H9 (cell line): ENCODE measurements around the gene ATP2C1. TPM values are rescaled to one million over a fixed set of nuclear protein-coding genes. Genes with fewer than 3 reads are reported as not detected.

Experiments used
- DNase-seq: peaks from one replicate; pipeline ENCODE4 v3.0.0-alpha.2; 2017
- H2AFZ ChIP-seq: one replicate; pipeline ENCODE4 v1.6.1; 2013; ENCODE audit warnings: mild to moderate bottlenecking, low read length, control low read depth, moderate library complexity
- H2AK5ac ChIP-seq: 2 replicates; pipeline ENCODE4 v1.6.1; 2013; ENCODE audit warnings: low read length, control low read depth, mixed read lengths; ENCODE audit not compliant: insufficient read length
- H2BK120ac ChIP-seq: one replicate; pipeline ENCODE4 v1.6.1; 2013; ENCODE audit warnings: low read depth, mild to moderate bottlenecking, low read length, control low read depth, inconsistent platforms; ENCODE audit not compliant: poor library complexity, severe bottlenecking
- H2BK12ac ChIP-seq: 2 replicates; pipeline ENCODE4 v1.6.1; 2013; ENCODE audit warnings: low read length, control low read depth, mixed read lengths, low read depth; ENCODE audit not compliant: insufficient read length
- H2BK15ac ChIP-seq: 2 replicates; pipeline ENCODE4 v1.6.1; 2013; ENCODE audit warnings: low read depth, low read length, control low read depth
- H2BK20ac ChIP-seq: one replicate; pipeline ENCODE4 v1.6.1; 2013; ENCODE audit warnings: low read depth, mild to moderate bottlenecking, low read length, control low read depth, inconsistent platforms; ENCODE audit not compliant: poor library complexity, severe bottlenecking
- H2BK5ac ChIP-seq: 2 replicates; pipeline ENCODE4 v1.6.1; 2013; ENCODE audit warnings: low read length, control low read depth, mixed read lengths; ENCODE audit not compliant: insufficient read length
- H3K14ac ChIP-seq: 2 replicates; pipeline ENCODE4 v1.6.1; 2013; ENCODE audit warnings: low read length, control low read depth; ENCODE audit not compliant: insufficient read depth
- H3K18ac ChIP-seq: 2 replicates; pipeline ENCODE4 v1.6.1; 2013; ENCODE audit warnings: low read depth, mild to moderate bottlenecking, mixed read lengths, low read length, control low read depth; ENCODE audit not compliant: insufficient read length
- H3K23ac ChIP-seq: 2 replicates; pipeline ENCODE4 v1.6.1; 2013; ENCODE audit warnings: low read length, control low read depth, mixed read lengths, low read depth; ENCODE audit not compliant: insufficient read length
- H3K23me2 ChIP-seq: 2 replicates; pipeline ENCODE4 v1.6.1; 2013; ENCODE audit warnings: low read depth, mild to moderate bottlenecking, mixed read lengths, low read length, control low read depth; ENCODE audit not compliant: insufficient read length, poor library complexity, severe bottlenecking
- H3K27ac ChIP-seq: 2 replicates; pipeline ENCODE4 v1.5.1; 2013; ENCODE audit warnings: low read length, control low read depth, mixed read lengths, low read depth; ENCODE audit not compliant: insufficient read length
- H3K27me3 ChIP-seq: 2 replicates; pipeline ENCODE4 v1.6.1; 2013; ENCODE audit warnings: low read length, control low read depth, inconsistent platforms; ENCODE audit not compliant: insufficient read depth
- H3K4ac ChIP-seq: 2 replicates; pipeline ENCODE4 v1.6.1; 2013; ENCODE audit warnings: low read depth, mild to moderate bottlenecking, control low read depth, inconsistent platforms, low read length, moderate library complexity
- H3K4me1 ChIP-seq: 2 replicates; pipeline ENCODE4 v1.6.1; 2013; ENCODE audit warnings: low read length, control low read depth, inconsistent platforms; ENCODE audit not compliant: insufficient read depth
- H3K4me2 ChIP-seq: 2 replicates; pipeline ENCODE4 v1.6.1; 2013; ENCODE audit warnings: low read length, control low read depth, mixed read lengths; ENCODE audit not compliant: insufficient read length, insufficient read depth
- H3K56ac ChIP-seq: 2 replicates; pipeline ENCODE4 v1.6.1; 2013; ENCODE audit warnings: low read depth, mild to moderate bottlenecking, mixed read lengths, low read length, control low read depth; ENCODE audit not compliant: insufficient read length
- H3K79me1 ChIP-seq: 2 replicates; pipeline ENCODE4 v1.6.1; 2013; ENCODE audit warnings: low read depth, mild to moderate bottlenecking, moderate library complexity, low read length, control low read depth, inconsistent platforms; ENCODE audit not compliant: insufficient read depth, poor library complexity, severe bottlenecking
- H3K79me2 ChIP-seq: 2 replicates; pipeline ENCODE4 v1.6.1; 2013; ENCODE audit warnings: low read length, control low read depth, inconsistent platforms; ENCODE audit not compliant: insufficient read depth
- H3K9ac ChIP-seq: 2 replicates; pipeline ENCODE4 v1.6.1; 2013; ENCODE audit warnings: low read length, control low read depth, mixed read lengths; ENCODE audit not compliant: insufficient read length; ENCODE audit errors: extremely low read depth
- H3K9me3 ChIP-seq: one replicate; pipeline ENCODE4 v1.6.1; 2013; ENCODE audit warnings: low read depth, low read length, inconsistent platforms; ENCODE audit not compliant: control insufficient read depth
- H3T11ph ChIP-seq: one replicate; pipeline ENCODE4 v1.6.1; 2013; ENCODE audit warnings: mild to moderate bottlenecking, low read length, control low read depth, inconsistent platforms
- H4K20me1 ChIP-seq: one replicate; pipeline ENCODE4 v1.6.1; 2013; ENCODE audit not compliant: control insufficient read depth, insufficient read length, insufficient read depth
- H4K5ac ChIP-seq: 2 replicates; pipeline ENCODE4 v1.6.1; 2013; ENCODE audit warnings: low read depth, mild to moderate bottlenecking, mixed read lengths, low read length, control low read depth; ENCODE audit not compliant: insufficient read length
- H4K8ac ChIP-seq: replicated peaks from 2 replicates; pipeline ENCODE4 v1.6.1; 2013; ENCODE audit warnings: low read length, control low read depth, mixed read lengths, low read depth; ENCODE audit not compliant: insufficient read length
- H4K91ac ChIP-seq: 2 replicates; pipeline ENCODE4 v1.6.1; 2013; ENCODE audit warnings: low read depth, mild to moderate bottlenecking, moderate library complexity, mixed read lengths, low read length, control low read depth; ENCODE audit not compliant: insufficient read length
- H3K27ac Mint-ChIP-seq, 3 experiments: 2 replicates in 2 of 3; 3 replicates in 1 of 3; pipeline ENCODE4 v1.8.0; 2020 to 2021; ENCODE audit warnings: mixed read lengths in 3 of 3, mild to moderate bottlenecking in 1 of 3, moderate library complexity in 1 of 3
- H3K27me3 Mint-ChIP-seq: 2 replicates; pipeline ENCODE4 v1.8.0; 2021; ENCODE audit warnings: low read depth, mild to moderate bottlenecking, moderate library complexity, mixed read lengths
- H3K36me3 Mint-ChIP-seq, 3 experiments: 2 replicates in 2 of 3; 3 replicates in 1 of 3; pipeline ENCODE4 v1.8.0; 2020 to 2021; ENCODE audit warnings: low read depth in 3 of 3, mixed read lengths in 3 of 3; ENCODE audit not compliant: insufficient read depth in 1 of 3
- H3K4me1 Mint-ChIP-seq, 2 experiments: 2 replicates each; pipeline ENCODE4 v1.8.0; 2020; ENCODE audit warnings: mixed read lengths in 2 of 2
- H3K4me3 Mint-ChIP-seq, 2 experiments: 2 replicates in 1 of 2; 3 replicates in 1 of 2; pipeline ENCODE4 v1.8.0; 2020 to 2021; ENCODE audit warnings: mild to moderate bottlenecking in 2 of 2, mixed read lengths in 2 of 2, moderate library complexity in 1 of 2
- H3K9me3 Mint-ChIP-seq, 2 experiments: 2 replicates in 1 of 2; 3 replicates in 1 of 2; pipeline ENCODE4 v1.8.0; 2020; ENCODE audit warnings: mild to moderate bottlenecking in 2 of 2, mixed read lengths in 2 of 2, moderate library complexity in 1 of 2
- CTCF ChIP-seq: fragments of 200-600 bp; sonication (generic); conservative IDR thresholded peaks from 3 replicates; pipeline ENCODE4 v1.8.0; 2021; ENCODE audit warnings: antibody characterized with exemption, mild to moderate bottlenecking
- WGBS: extraction: QIAGEN DNeasy Blood & Tissue Kit; methylation state at CpG from one replicate; pipeline ENCODE4 v1.1.7; 2013; ENCODE audit warnings: missing lambda C conversion rate, low lambda C conversion rate, mixed read lengths; ENCODE audit not compliant: insufficient read length; ENCODE audit errors: extremely low coverage; 5-methylcytosine and 5-hydroxymethylcytosine counted together
- total RNA-seq: library from RNA; stranded (reverse); gene quantifications from 2 replicates; pipeline ENCODE4 v1.2.1, GENCODE V29; 2021

Gene ATP2C1
- total RNA-seq, 1 experiment from 2014 or later = 65.5 TPM

- Histone ChIP-seq H3K79me2 (no peaks in the 10 kb centered on the region), H3K23ac (no peak overlapping the region), H3K9ac (no peak overlapping the region), H2BK120ac (no peak overlapping the region), H3K4me2 (no peak overlapping the region), H3K9me3 (no peaks in the 10 kb centered on the region), H4K91ac (no peak overlapping the region), H3K27me3 (no peaks in the 10 kb centered on the region), H2AFZ (no peak overlapping the region), H3T11ph (no peak overlapping the region), H2BK15ac (no peak overlapping the region), H3K4me1 (no peaks in the 10 kb centered on the region), H3K18ac (no peak overlapping the region), H4K8ac (no peak overlapping the region), H3K56ac (no peak overlapping the region), H3K27ac (no peak overlapping the region), H2BK12ac (no peak overlapping the region), H3K79me1 (no peaks in the 10 kb centered on the region), H4K20me1 (no peaks in the 10 kb centered on the region), H3K14ac (no peak overlapping the region), H2BK5ac (no peak overlapping the region), H3K23me2 (no peaks in the 10 kb centered on the region), H2AK5ac (no peak overlapping the region), H2BK20ac (no peak overlapping the region), H3K4ac (no peak overlapping the region), H4K5ac (no peak overlapping the region)
- Mint-ChIP-seq H3K27me3 (no peaks in the 10 kb centered on the region), H3K27ac (peak overlapping the region in 2 of 3 experiments; percentile 91 to 96; a peak in 4 of 7 replicates), H3K9me3 (no peaks in the 10 kb centered on the region; a peak in 1 of 5 replicates), H3K4me3 (no peak overlapping the region), H3K4me1 (peaks cover 20 to 28% of the 10 kb centered on the region in 2 experiments), H3K36me3 (peaks cover 11 to 40% (median 39%) of the 10 kb centered on the region in 3 experiments; a peak in 5 of 7 replicates)
- TF ChIP-seq CTCF = no peak
- no CpG with 5 or more reads among the region's 3 CpGs for WGBS
- no peak for DNase-seq
Measured at GRCh38 chr3:130963878-130964277, 70.0 kb downstream of the ATP2C1 start.
